ENCODE measurements around the gene CWF19L1.
"Not testable (repeated sequence)": the region's sequence is repeated elsewhere in the genome, so short reads cannot be mapped to it uniquely, and the experiment has no call there.

Gene CWF19L1

DNA sequence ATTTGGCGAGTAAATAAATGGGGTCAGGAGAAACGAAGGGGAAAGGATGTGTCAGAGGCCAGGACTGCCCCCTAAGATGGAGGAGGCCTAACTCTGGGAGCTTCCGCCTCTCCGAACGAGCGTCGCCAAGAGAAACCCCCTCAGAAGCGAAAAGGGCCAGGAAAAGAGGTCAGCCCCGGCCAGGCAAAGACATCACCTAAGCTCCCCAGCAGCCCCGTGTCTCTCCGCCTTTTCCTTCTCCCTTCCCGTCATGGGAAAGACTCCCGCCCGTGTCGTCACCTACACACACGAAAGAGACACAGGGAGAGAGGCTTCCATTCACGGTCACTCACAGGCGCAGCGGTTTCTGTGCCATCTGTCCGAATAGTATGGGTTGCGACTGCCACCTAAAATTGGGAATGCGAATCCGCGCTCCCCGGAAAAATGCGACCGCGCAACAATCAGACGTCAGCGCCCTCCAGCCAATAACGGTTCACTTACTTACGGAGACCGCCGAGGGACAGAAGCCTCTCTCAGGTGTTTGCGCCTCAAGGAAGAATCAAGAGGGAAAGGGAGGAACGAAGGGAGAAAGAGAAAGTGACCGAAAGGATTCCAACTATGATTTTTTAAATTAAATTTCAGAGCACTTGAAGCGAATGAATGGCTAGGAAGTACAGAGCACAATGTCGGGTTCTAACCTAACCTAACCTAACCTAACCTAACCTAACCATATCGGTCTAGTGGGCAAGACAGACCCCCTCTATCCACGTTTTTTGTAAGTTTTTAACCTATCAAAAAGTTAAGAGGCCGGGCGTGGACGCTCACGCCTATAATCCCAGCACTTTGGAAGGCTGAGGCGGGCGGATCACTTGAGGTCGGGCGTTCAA is at the start of gene CWF19L1:
CWF19L1 (minus strand) TSS at position 400 of the 866 bp plus-strand sequence; CDS start at position 355, 45 bp downstream.
- DNase-seq (ENCODE audit: low read depth, low spot score), result peak; percentile 60
- peak within 1 kb of the TSS; percentile 70 for H3K27ac ChIP-seq

DNA sequence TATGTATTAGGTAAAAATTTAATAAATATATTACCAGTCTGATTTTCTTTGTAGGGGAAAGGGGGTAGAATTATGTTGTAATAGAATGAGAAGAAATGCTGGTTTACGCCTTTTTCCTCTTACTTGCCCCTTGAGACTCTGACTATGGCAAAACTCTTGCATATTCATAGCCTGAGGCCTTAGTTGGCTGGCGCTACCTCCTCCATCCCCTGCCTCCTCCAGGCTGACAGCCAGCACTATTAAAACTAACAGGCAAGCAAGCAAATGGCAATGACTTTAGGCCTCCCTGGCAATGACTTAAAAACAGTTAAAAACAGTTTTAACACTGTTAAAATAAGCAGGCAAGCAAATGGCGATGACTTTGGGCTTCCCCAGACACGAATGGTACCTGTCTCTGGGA is 48.2 kb upstream of the CWF19L1 start:
- H3K27ac ChIP-seq, result no peak overlapping the region
- DNase-seq (ENCODE audit: low read depth, low spot score), result no peak

DNA sequence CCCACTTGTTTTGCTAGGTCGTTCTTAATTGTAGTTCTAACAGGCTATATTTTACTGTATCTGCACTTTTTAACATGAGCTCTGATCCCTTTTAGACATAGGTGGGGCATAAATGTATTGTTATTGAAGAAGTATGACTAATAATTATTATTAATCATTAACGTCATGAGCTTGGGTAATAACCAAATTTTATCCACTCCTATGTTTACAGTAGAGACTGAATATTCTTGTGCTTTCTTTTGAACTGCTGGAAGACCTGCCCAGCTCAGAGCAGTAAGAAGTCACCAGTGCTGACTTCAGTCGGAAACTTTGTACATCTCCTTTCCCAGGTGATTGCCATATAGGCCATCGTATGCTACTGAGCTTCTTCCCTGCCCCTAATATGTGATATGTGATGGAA is 43.9 kb upstream of the CWF19L1 start:
- H3K27ac ChIP-seq, result no peak overlapping the region
- DNase-seq (ENCODE audit: low read depth, low spot score), result no peak

DNA sequence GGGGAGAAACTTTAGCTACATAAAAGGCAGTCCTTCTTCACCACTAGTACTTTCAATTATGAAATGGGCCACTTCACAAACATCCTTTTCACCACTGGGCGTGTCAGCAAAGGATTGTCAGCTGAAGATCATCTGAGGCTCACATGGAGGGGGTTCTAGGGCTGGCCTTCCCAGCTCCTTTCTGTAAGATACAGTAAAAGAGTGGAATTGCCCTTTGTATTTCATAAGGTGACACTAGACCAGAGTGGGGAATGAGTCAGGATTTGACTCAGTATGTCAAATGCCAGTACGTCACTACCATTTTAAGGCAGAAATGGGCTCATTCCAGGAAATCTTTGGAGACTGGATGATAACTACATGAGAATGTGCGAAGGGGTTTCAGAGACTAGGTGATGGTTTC is 40.2 kb upstream of the CWF19L1 start:
- H3K27ac ChIP-seq, result no peak overlapping the region
- DNase-seq (ENCODE audit: low read depth, low spot score), result no peak

DNA sequence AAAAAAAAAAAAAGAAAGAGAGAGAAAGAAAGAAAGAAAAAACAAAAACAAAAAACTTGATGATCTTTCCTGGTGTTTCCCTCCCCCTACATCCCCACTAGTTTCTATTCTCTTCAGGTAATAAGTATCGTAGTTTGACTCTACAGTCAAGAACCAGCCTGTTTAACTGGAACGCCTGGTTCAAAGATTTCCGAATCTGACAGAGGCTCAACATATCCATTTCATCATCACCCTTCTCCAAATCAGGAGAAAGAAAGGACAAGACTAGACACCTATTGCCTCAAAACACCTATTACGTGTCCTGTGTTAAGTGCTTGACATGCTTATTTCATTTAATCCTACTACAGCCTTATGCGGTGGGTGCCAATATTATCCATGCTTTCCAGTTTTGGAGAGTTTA is 39.4 kb upstream of the CWF19L1 start:
- no peak for DNase-seq (ENCODE audit: low read depth, low spot score)
- H3K27ac ChIP-seq, result no peak overlapping the region

DNA sequence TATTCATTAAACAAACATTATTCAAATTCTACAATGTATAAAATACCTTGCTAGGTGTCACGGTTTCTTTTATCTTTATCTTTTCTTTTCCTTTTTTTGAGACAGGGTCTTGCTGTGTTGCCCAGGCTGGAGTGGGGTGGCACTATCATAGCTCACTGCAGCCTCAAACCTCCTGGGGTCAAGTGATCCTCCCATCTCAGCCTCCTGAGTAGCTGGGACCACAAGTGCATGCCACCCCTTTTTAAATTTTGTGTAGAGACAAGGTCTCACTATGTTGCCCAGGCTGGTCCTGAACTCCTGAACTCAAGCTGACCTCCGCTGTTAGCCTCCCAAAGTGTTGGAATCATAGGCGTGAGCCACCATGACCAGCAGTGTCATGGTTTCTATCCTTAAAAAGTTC is 37.0 kb upstream of the CWF19L1 start:
- no peak overlapping the region for H3K27ac ChIP-seq
- no peak for DNase-seq (ENCODE audit: low read depth, low spot score)

DNA sequence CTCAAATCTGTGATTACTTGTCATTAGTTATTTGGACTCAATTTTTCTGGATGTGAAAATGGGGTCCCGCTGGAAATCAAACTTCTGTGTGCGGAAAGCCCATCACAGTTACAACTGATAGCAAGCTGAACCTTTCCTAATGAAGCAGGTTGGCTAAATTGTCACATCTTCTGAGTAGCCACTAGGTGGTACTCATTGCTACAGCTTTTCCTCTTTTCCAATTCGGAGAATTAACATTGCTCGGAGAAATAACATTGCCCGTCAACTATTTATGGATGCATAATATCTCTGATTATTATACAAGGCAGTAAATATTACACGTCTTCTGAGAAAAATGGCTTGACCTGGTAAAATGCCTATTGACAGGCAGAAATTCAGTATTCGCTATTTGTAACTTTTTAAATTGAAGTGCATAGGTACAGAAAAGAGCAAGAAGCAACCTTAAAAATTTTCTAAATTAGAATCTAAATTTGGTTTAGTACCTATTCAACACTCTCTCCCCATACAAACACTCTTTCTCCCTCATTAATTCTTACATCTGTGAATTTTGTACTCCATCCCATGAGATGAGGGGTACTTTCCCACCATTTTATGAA is 36.4 kb upstream of the CWF19L1 start:
- H3K27ac ChIP-seq, result no peak overlapping the region
- no peak for DNase-seq (ENCODE audit: low read depth, low spot score)

DNA sequence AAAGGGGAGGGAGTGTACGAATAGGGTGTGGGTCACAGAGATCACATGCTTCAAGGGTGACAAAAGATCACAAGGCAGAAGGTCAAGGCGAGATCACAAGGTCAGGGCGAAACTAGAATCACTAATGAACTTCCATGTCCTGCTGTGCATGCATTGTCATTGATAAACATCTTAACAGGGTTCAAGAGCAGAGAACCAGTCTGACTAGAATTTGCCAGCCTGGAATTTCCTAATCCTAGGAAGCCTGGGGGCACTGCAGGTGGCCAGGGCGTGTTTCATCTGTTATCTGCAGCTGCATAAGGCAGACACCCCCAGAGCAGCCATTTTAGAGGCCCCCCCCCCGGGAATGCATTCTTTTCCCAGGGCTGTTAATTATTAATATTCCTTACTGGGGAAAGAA is 33.7 kb upstream of the CWF19L1 start:
- DNase-seq (ENCODE audit: low read depth, low spot score); H3K27ac ChIP-seq: not testable (repeated sequence)

DNA sequence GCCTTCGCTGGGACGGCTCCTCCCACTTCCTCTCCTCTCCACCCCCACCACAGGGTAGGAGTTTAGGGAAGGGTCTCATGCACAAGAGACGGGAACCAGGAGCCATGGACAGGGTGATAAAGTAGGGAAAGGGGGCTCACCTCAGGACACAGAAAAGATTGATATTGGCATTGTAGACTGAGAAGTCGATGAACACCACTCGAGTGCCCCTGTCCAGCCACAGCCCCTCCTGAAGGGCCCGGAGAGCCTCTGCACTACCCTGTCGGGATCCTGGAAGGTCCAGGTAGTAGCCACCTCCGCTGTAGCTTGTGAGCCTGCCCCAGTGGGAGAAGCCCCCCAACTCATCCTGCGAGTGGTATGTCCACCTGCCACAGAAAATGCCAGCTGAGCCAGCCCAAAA is 29.8 kb upstream of the CWF19L1 start:
- H3K27ac ChIP-seq, result no peak overlapping the region

DNA sequence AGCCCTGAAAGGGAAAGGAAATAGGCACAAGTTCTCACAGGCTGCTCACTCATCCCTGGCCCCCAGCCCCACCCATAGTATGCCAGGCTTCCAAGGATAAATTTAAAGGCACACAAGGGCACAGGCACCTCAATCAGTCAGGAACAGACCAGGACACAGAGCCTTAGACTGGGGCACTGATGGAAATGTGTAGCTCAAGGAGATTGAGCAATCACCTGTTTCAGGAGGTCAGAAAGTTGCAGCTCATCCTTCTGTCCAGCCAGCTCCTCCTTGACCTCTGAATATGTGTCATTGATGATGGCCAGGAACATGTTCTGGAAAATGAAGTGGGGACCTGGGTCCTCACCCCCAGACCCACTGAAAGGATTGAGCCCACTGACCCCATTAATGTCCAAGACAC is 25.6 kb upstream of the CWF19L1 start:
- no peak for DNase-seq (ENCODE audit: low read depth, low spot score)
- no peak overlapping the region for H3K27ac ChIP-seq

More for the DNA sequence above, 29.8 kb upstream of the CWF19L1 start:
- DNase-seq (ENCODE audit: low read depth, low spot score), result no peak

DNA sequence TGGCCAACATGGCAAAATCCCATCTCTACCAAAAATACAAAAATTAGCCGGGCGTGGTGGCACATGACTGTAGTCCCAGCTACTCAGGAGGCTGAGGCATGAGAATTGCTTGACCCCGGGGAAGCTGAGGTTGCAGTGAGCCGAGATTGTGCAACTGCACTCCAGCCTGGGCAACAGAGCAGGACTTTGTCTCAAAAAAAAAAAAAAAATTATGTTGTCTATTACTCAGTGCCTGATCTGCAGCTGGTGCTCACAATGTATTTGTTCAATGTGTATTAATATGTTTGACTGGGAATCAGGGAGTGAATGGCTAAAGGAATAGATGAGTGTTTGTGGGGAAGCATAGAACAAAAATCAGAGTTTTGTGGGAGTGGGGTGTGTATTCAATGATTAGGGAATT is 24.9 kb upstream of the CWF19L1 start:
- DNase-seq (ENCODE audit: low read depth, low spot score); H3K27ac ChIP-seq: not testable (repeated sequence)

DNA sequence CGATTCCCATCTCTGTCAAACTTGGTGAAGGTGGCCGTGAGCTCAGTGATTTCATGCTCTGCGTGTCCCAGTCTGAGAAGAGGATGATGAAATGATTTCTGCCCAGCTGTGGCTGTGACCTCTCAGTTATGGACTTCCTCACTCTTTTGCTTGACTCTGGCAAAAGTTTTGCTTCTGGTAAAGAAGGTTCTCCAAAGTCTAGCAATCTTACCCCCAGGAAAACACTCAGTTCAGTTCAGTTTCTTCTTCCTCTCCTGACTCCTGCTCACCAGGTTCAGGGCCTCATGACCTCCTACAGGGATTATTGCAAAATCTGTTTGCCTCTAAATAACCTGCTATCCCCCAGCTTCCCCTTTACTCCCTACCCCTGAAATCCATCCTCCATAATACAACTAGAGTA is 23.9 kb upstream of the CWF19L1 start:
- no peak overlapping the region for H3K27ac ChIP-seq
- DNase-seq (ENCODE audit: low read depth, low spot score), result no peak

DNA sequence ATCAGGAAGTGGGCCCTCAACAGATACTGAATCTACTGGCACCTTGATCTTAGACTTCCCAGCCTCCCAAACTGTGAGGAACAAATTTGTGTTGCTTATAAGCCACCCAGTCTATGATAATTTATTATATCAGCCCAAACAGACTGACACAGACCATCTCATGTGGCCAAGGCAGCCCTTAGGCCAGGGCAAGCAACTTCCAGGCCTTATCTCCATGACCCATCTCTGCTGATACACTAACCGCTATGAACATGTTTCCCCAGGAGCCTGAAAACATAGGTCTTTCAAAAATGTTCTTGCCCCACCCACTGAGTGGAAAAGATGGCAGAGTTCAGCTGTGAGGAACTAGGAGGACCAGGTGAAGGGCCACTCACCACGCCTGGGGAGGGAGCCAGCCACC is 22.2 kb upstream of the CWF19L1 start:
- no peak for DNase-seq (ENCODE audit: low read depth, low spot score)
- H3K27ac ChIP-seq, result no peak overlapping the region

DNA sequence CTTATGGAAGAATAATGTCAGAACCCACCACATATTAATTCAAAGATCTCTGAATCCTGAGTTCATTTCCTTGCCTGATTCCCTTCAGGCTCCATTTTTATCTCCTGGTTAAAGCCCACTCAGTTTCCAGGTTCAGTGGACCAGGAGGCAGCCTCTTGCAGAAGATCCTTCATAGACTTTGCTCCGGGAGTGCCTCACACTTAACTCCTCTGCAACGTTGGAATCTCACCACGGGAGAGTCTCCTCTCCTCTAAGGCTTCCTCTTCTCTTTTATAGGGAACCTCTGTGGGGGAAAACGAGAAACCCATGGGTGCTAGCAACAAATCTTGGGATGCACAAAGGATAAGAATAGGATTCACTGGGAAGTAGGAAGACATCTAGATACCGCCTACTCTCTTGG is 20.8 kb upstream of the CWF19L1 start:
- peak overlapping the region; percentile 93 for H3K27ac ChIP-seq
- DNase-seq (ENCODE audit: low read depth, low spot score), result no peak

DNA sequence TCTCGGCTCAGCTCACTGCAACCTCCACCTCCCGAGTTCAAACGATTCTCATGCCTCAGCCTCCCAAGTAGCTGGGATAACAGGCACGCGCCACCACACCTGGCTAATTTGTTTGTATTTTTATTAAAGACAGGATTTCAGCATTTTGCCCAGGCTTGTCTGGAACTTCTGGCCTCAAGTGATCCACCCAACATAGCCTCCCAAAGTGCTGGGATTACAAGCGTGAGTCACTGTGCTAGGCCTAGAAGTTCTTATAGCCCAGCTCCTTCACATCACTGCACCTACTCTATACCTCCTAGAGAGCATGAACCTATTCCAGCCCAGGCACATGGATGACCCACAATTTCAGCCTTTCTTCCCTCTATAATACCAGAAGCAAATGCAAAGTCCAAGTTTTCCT is 20.3 kb upstream of the CWF19L1 start:
- peak overlapping the region; percentile 93 for H3K27ac ChIP-seq
- DNase-seq (ENCODE audit: low read depth, low spot score), result no peak

DNA sequence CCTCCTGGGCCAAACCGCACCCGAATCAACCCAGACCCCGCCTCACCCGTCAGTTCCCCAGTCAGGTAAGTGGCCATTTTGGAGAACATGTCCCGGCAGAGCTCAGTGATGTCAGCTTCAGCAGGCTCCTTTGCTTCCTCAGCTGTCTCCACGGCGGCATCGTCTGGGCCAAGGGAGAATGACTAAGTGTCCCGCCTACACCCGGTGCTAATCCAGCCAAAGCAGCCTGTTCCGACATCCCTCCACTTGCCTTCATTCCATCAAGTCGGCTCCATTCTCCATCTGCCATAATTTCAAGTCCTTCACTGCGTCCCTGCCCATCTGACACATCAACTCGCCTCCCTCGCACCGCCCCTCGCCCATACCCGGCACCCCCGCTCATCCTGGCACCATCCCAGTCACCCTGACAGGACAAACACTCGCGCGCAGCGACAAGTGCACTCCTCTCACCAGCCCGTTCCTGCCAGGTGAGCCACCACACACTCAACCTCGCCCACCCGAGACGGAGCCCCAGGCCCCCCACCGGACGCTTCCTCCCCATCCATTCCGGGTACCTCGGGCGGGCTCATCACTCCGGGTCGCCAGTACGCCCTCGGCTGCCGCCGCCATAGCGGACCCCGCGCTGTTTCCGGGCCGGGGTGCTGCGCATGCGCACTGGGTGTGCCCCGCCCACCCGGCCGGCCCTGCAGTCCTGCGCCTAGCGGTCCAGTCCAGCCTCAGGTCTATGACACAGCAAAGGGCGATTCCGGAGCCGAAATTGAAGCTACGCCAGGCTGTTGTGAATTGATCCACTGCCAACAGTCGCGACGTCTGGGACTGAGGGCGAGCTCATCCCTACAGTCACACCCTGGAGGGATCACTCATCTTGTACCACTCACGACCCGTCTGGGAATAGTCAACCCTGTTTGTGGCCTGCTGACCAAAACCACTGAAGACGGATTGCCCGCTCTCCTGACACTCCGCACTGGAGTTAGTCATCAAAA is 18.9 kb upstream of the CWF19L1 start, which contains the start of gene BLOC1S2:
BLOC1S2 (minus strand) TSS at position 630 of the 983 bp plus-strand sequence; CDS start at position 609, 21 bp downstream.
- peak; percentile 95 for DNase-seq (ENCODE audit: low read depth, low spot score)
- peak within 1 kb of the TSS; percentile 93 for H3K27ac ChIP-seq

DNA sequence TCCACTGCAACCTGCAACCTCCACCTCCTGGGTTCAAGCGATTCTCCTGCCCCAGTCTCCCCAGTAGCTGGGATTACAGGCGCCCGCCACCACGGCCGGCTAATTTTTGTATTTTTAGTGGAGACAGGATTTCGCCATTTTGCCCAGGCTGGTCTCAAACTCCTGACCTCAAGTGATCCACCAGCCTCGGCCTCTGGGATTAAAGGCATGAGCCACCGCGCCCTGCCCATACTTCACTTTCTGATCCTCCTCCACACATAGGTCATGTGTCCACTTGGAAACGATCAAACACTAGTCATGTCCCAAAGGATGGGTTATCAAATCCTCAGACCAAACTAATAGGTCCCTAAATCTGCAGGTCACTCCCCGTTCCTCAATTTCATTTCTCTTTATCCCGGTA is 17.9 kb upstream of the CWF19L1 start:
- not testable (repeated sequence) for DNase-seq (ENCODE audit: low read depth, low spot score)
- H3K27ac ChIP-seq, result peak overlapping the region; percentile 93

DNA sequence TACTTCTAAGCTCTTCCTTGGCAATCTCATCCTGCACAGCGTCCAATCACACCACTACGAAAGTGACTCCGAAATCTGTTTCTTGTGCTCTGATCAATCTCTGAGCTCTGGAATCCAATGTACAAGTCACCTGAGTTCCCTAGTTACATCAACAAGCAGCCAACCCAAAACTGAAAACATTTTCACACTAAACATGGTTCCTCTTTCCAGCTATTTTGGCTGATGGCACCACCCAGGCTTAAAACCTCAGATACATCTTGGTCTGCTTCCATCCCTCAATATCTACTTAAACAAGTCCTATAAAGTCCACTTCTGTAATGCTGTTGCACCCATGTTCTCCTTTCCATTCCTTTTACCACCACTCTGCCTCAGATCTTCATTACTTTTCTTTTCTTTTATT is 15.5 kb upstream of the CWF19L1 start:
- no peak for DNase-seq (ENCODE audit: low read depth, low spot score)
- no peak overlapping the region for H3K27ac ChIP-seq

DNA sequence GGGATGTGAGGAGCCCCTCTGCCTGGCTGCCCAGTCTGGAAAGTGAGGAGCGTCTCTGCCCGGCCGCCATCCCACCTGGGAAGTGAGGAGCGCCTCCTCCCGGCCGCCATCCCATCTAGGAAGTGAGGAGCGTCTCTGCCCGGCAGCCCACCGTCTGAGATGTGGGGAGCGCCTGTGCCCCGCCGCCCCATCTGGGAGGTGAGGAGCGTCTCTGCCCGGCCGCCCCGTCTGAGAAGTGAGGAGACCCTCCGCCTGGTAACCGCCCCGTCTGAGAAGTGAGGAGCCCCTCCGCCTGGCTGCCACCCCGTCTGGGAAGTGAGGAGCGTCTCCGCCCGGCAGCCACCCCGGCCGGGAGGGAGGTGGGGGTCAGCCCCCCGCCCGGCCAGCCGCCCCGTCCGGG is 9.5 kb upstream of the CWF19L1 start:
- not testable (repeated sequence) for H3K27ac ChIP-seq; DNase-seq (ENCODE audit: low read depth, low spot score)

DNA sequence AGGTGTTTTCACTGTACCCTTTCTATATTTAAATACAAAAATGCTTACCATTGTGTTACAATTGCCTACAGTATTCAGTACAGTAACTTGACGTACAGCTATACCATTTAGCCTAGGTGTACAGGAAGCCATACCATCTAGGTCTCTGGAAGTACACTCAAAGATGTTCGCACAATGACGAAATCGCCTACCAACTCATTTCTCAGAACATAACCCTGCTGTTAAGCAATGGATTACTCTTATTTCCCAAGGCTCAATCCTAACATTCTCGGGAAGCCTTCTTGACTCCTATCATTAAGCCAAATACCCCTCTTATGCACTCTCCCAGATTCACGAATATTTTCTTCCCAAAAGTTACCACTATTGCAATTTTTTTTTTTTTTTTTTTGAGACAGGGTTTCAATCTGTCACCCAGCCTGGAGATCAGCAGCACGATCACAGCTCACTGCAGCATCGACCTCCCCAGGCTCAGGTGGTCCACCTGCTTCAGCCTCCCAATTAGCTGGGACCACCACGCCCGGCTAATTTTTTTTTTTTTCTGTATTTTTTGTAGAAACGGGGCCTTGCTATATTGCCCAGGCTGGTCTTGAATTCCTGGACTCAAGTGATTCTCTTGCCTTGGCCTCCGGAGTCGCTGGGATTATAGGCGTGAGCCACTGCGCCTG is 1.5 kb downstream of the CWF19L1 start:
- DNase-seq (ENCODE audit: low read depth, low spot score), result no peak
- no peak overlapping the region for H3K27ac ChIP-seq
